ENCODE measurements around the gene SLC6A4. TPM values are rescaled to one million over a fixed set of nuclear protein-coding genes. Genes with fewer than 3 reads are reported as not detected.

SLC6A4 gene
- total and polyA plus RNA-seq, 4 donors, result 0.05 to 0.70 TPM; not detected in 2

DNA sequence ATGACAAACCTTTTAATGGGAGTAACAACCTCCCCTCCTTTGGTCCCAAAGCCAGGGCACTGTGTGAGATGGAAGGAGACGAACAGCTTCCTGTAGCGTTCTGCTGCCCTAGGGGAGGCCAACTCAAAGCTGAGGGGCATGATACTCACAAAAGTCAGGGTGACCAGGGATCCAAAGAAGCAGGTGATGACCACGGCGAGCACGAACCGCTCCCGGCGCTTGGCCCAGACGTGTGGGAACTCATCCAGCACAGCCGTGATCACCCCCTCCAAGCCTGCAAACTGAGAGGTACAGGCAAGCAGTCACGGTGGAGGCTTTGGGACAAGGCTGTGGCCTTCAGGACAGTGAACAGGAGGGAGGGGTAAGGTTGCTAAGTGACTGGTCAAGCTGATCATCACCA is 25.1 kb downstream of the SLC6A4 start (continued):
- TF ChIP-seq REST (IDR thresholded peaks at IDR 0.05) (no peak), ATF3 (IDR thresholded peaks at IDR 0.05) (no peak)

DNA sequence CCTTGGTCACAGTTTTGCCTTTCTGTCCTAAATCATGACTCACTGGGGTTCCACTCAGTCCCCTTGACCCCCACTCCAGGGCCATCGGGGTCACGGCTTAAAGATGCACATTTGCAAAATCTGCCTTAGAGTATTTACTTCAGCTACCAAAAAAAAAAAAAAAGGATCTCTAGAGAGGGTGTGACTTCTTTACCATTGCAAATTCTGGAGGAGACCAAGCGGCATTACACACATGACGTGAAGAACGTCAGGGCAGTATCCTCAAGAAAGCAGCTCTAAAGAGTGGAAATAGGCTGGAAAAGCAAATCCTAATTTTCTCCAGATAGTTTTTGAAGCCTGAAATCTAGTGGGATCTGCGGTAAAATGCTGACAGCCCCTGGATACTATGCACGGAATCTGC is 25.6 kb downstream of the SLC6A4 start:
- H3K4me3 ChIP-seq (ENCODE audit: low read depth in 1 of 3, low read length in 3 of 3), result no peak overlapping the region
- H3K4me1 ChIP-seq (ENCODE audit: control insufficient read depth in 4 of 4, insufficient read depth in 4 of 4, low read length in 3 of 4), result no peaks in the 10 kb centered on the region
- no peak for DNase-seq (ENCODE audit: low spot score)
- H3K27ac ChIP-seq (ENCODE audit: low read depth in 1 of 2, low read length in 2 of 2), result no peak overlapping the region
- WGBS, result 93% methylated on average over 7 of the region's 7 CpGs
- H3K36me3 ChIP-seq (ENCODE audit: control insufficient read depth in 4 of 4, insufficient read depth in 3 of 4, low read depth in 1 of 4, low read length in 3 of 4), result no peaks in the 10 kb centered on the region
- H3K9me3 ChIP-seq (ENCODE audit: control insufficient read depth in 4 of 4, low read length in 3 of 4), result no peaks in the 10 kb centered on the region
- TF ChIP-seq NR2F2 (IDR thresholded peaks at IDR 0.05) (no peak), GABPA (IDR thresholded peaks at IDR 0.05 in 1 of 2, conservative IDR thresholded peaks at IDR 0.05 in 1 of 2) (no peak), ZBTB33 (IDR thresholded peaks at IDR 0.05) (no peak), EGR1 (IDR thresholded peaks at IDR 0.05; ENCODE audit: low read depth in 2 of 2) (no peak), JUND (IDR thresholded peaks at IDR 0.05) (no peak), YY1 (IDR thresholded peaks at IDR 0.05) (no peak), FOXA2 (IDR thresholded peaks at IDR 0.05) (no peak), HNF4G (IDR thresholded peaks at IDR 0.05) (no peak), RXRA (IDR thresholded peaks at IDR 0.05) (no peak), CTCF (IDR thresholded peaks at IDR 0.05; ENCODE audit: low read depth, low read length, missing input control) (no peak), RAD21 (IDR thresholded peaks at IDR 0.05) (no peak), REST (IDR thresholded peaks at IDR 0.05) (no peak), TAF1 (conservative IDR thresholded peaks at IDR 0.05) (no peak), ATF3 (IDR thresholded peaks at IDR 0.05) (no peak), SP1 (IDR thresholded peaks at IDR 0.05) (no peak), FOXA1 (IDR thresholded peaks at IDR 0.05) (no peak)
- TF ChIP-seq, protein P1, sequence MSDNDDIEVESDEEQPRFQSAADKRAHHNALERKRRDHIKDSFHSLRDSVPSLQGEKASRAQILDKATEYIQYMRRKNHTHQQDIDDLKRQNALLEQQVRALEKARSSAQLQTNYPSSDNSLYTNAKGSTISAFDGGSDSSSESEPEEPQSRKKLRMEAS (IDR thresholded peaks at IDR 0.05), result no peak
- H3K9ac ChIP-seq (ENCODE audit: low read depth in 1 of 2, low read length in 2 of 2), result no peak overlapping the region
- no peaks in the 10 kb centered on the region for H3K27me3 ChIP-seq (ENCODE audit: control insufficient read depth in 4 of 4, insufficient read depth in 4 of 4, low read length in 3 of 4)

Data from liver (tissue), 9 donors.